DMS53 treated with DMSO at 0.1 percent for 48 hours (cell line): Measurements from ENCODE around the gene GOSR1.
"Not testable (repeated sequence)": the region's sequence is repeated elsewhere in the genome, so short reads cannot be mapped to it uniquely, and the experiment has no call there.

Experiments used
- DNase-seq: peaks from one replicate; lab custom pipeline; 2025; ENCODE audit not compliant: unreplicated experiment; lab: John Stamatoyannopoulos, UW

Gene GOSR1

DNA sequence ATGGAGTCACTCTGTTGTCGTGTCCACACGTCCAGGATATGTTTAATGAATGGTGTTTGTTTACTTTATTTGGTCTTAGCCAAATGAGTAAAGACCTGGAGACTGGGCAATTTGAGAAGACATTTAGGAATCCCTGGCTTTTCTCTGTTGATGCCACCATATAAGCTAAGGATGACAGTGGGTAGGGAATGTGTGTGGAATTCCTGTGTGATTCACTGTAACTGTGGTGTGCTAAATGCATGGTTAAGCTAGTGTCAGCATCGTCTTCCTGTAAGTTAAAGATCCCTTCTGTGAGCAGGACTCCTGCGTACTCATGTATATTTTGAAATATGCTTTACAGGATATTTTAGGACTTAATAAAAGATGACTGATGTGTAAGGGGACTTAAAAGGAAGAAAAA lies 26.4 kb downstream of the GOSR1 start:
- DNase-seq, result no peak

DNA sequence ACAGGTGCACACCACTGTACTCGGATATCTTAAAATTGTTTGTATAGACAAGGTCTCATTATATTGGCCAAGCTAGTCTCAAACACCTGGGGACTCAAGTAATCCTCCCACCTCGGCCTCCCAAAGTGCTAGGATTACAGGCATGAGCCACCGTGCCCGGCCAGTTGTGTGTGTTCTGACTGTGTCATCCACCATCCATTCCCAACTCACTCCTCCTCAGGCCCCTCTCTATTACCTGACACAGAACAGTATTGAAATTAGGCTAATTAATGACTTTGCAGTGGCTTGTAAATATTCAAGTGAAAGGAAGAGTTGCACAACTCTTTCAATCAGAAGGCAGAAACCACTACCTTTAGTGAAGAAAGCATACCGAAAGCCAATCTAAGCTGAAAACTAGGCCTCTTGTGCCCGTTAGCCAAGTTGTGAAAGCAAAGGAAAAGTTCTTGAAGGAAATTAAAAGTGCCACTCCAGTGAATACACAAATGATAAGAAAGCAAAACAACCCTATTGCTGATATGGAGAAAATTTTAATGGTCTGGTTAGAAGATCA lies 28.7 kb downstream of the GOSR1 start:
- no peak for DNase-seq

DNA sequence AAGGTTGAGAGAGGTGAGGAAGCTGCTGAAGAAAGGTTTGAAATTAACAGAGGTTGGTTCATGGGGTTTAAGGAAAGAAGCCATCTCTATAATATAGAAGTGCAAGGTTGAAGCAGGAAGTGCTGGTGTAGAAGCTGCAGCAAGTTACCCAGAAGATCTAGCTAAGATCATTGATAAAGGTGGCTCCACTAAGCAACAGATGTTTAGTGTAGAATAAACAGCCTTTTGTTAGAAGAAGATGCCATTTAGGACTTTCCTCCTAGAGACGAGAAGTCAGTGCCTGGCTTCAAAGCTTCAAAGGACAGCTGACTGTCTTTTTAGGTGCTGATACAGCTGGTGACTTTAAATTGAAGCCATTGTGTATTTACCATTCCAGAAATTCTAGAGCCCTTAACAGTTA lies 29.3 kb downstream of the GOSR1 start:
- DNase-seq, result no peak

DNA sequence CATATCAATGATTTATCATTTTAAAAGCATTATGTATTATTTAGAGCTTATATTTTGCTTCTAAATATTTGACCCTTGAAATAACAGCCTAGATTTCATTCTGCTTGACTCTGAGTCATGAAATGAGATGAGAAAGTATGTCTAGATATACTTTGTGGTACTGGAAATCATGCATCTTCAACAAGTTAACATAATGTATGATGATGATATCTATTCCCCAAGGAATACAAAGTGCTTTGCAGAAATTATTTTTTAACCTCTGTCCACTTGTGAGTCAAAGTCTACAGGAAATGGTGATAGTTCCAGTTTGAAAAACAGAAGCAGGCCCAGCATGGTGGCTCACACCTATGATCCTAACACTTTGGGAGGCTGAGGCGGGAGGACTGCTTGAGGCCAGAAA lies 36.1 kb downstream of the GOSR1 start:
- no peak for DNase-seq

DNA sequence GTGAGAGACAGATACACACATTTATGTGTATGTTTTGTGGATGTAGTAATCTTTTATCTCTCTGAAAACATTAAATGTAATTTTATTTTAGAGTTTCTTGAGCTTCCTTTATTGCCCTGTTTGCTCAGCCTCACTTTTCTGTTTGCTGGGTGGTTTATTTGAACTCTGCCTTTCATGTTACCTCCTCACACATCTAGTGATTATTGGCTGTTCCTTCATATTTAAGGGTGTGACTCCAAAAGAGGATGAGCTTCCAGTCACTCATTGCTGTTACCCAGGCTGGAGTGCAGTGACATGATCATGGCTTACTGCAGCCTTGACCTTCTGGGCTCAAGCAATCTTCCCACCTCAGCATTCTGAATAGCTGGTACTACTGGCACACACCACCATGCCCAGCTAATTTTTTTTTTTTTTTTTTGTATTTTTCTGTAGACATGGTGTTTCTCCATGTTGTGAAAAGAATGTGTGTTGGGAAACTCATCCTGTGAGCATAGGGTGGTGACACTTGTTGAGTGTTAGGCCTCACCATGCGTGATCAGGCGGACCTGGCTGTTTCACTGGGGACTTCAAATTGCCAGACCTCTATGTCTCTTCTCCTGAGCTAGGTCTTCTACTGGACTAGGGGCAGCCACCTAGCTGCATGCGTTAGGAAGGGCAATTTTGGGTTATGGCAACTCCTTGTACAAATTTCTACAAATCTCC lies 37.8 kb downstream of the GOSR1 start:
- DNase-seq, result no peak

DNA sequence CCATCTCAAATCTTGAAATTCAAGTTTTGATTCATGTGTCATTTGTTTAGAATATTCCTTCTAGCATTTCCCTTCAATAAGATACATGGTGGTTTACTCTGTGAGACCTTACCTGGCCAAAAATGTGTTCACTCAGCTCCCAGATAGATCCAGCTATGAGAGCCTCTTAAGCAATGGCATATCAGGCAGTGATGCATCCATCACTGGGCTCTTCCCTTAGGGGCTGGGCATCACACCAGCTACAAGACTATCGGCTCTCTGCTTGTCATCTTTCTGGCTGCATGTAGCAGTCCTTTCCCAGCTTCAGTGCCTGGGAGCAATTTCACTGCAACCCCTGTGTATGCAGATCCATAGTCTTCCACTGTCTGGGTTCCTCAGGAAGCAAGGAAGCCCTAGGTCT lies 40.6 kb downstream of the GOSR1 start:
- no peak for DNase-seq

DNA sequence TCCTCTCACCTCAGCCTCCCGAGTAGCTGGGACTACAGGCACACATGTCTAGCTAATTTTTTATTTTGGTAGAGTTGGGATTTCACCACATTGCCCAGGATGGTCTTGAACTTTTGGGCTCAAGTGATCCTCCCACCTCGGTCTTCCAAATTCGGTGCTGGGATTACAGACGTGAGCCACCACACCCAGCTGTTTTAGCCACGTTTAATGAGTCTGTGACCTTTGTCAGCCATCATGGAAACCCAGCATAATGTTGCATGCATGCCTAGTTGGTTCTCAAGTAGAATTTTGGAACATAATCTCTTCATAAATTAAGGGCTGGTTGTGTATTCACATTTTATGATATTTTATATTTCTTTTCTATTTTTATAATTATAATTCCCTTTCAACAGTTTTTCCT lies 42.0 kb downstream of the GOSR1 start:
- DNase-seq, result no peak

DNA sequence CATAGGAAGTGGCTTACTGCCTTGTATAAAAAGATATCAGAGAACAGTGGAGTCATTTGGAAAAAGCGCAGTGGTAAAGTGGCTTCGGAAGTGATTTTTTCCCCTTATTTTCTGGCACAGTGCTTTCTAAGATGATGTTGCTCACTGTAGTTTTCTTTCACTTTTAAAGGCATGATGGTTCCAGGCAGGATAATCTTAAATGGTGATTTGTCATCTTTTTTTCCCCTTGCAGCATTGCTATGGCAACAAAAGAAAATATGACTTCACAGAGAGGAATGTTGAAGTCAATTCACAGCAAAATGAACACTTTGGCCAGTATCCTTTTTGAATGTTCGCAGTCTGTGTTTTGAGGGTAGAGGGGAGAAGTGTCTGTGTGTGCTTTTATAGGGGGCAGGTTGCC lies 42.5 kb downstream of the GOSR1 start:
- no peak for DNase-seq

DNA sequence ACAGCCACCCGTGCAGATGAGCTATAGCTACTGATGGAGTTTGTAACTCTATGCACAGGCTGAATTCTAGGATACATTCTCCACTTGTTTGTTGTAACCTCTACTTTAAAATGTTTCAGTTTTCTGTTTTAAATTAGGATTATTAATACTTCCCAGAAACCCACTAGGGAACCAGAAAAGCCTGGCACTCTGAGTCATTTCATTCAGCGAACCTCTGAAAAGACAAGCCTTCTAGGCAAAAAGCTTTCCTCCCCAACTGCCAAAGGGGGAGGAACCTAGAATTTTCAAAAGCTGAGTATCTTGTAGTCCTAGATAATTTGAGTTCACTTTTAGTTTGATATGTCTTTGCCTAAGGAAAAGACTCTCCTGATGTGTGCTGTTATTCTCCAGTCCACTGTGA lies 43.2 kb downstream of the GOSR1 start:
- DNase-seq, result no peak

DNA sequence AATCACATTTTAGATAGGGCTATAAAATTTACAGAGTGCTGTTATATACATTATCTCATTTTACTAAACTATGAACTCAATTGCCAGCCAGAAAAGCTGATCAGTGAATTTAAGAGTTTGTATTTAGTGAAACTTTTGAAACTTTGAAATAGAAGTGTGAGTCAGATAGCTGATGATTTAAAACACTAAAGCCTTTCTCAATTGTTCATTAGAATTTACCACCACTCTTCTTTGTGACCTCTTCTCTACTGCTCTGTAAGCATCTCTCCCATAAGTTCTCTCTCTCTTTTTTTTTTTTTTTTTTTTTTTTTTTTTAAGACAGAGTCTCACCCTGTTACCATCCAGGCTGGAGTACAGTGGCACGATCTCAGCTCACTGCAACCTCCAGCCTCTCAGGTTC lies 43.7 kb downstream of the GOSR1 start:
- DNase-seq, result no peak

DNA sequence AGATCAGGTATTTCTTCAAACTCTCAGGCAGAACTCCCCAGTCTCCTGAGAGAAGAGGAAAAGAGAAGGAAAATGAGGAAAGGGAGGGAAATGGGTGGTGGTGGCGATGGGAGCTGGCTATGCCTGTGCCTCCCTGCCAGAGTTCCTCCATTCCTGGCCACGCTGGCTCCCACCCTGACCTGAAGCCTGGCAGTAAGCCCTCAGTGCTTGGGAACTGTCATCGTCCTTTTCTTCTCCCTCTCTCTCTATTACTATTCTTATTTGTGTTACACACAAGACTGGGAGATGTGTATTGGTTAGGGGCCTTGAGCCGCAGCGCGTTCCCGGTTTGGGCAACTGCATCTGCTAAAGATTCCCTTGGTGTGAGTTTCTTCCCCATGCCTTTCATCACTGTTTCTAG lies 44.6 kb downstream of the GOSR1 start:
- DNase-seq, result no peak

DNA sequence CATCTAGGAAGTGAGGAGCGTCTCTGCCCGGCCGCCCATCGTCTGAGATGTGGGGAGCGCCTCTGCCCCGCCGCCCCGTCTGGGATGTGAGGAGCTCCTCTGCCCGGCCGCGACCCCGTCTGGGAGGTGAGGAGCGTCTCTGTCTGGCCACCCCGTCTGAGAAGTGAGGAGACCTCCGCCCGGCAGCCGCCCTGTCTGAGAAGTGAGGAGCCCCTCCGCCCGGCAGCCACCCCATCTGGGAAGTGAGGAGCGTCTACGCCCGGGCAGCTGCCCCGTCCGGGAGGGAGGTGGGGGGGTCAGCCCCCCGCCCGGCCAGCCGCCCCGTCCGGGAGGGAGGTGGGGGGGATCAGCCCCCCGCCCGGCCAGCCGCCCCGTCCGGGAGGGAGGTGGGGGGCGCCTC lies 46.0 kb downstream of the GOSR1 start:
- not testable (repeated sequence) for DNase-seq

DNA sequence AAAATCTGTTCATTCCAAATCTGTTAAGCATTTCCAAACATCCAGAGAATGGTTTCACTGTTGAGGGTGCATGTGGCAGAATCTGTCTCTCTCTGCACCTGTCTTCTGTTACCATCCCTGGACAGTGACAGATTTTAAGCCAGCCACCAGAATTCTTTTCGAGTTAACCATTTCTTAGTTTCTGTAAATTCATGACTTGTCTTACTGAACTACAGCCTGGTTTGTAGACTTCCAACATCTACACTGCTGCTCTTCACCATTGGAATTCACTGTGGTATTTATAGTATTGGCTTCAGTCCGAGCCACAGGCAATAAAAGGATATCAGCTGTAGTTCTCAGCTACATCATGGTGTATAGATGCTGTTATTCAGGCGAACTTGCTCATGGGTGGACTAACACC lies 47.6 kb downstream of the GOSR1 start:
- no peak for DNase-seq

DNA sequence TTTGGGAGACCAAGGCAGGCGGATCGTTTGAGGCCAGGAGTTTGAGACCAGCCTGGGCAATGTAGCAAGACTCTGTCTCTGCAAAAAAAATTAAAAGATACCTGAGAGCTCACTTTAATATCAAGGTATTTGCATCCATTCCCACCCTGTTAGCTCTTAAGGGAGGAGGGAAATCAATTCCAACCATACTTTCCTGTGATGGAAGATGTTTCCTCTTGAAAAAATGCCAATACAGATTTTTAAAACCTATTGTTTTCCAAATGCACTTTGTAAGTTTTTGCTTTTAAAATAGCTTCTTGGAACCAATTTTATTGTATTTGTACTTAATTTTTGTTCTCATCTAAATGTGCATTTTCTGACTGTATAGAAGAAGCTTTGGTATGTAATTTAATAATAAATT lies 49.2 kb downstream of the GOSR1 start:
- no peak for DNase-seq

DNA sequence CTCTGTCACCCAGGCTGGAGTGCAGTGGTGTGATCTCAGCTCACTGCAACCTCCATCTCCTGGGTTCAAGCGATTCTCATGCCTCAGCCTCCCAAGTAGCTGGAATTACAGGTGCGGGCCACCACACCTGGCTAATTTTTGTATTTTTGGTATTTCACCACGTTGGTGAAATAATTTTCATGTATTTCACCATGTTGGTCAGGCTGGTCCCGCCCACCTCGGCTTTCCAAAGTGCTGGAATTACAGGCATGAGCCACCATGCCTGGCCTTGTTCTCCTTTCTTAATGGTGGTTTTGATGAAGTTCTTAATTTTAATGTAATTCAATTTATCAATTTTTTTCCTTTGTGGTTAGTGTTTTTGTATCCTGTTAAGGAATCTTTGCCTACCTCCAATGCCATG lies 51.5 kb downstream of the GOSR1 start:
- DNase-seq, result not testable (repeated sequence)

DNA sequence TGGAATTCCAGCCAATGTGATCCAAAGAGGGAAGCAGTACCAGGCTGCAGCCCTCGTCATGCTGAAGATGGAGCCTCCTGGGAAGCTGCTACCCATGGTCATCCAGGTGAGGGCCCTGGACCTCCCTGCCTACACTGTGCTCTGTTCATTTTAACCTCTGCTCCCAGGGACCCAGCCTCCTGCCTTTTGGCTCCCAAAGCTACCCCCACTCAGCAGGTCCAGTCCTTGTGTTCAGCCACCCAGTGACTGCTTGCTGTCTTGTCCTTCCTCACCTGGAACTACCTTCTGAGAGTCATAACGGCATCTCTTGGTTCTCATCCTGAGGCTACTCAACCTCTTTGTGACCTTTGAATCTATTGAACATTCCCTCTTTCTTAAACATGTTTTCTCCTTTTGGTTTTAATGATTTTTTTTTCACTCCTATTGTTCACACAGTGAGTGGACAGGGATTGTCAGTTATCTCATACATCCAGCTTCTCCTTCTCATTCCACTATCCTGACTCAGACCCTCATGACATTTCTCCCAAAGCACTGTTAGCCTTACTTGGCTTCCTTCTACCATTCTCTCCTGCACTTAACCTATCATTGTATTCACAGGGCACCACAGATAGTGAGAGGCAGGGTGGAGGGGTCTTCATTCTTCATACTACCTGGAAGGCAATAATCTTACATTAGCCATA lies 53.3 kb downstream of the GOSR1 start:
- DNase-seq, result no peak

DNA sequence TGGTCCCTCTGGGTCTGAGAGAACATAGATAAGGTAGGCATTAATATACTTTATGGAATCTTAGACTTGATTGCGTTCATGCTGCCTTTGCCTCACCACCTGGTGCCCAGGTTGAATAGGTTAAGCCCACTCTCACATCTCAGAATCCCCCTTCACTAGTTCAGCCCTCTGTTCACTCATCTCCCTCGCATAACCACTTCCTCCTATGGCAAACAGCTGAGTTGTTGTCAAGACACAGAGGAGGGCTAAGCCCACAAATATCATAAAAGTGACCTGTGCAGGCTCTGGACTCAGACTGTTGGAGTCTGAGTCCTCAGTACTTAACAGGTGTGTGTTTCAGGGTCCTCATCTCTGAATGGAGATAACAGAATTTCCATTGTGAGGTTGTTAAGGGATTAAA lies 55.7 kb downstream of the GOSR1 start:
- DNase-seq, result no peak

DNA sequence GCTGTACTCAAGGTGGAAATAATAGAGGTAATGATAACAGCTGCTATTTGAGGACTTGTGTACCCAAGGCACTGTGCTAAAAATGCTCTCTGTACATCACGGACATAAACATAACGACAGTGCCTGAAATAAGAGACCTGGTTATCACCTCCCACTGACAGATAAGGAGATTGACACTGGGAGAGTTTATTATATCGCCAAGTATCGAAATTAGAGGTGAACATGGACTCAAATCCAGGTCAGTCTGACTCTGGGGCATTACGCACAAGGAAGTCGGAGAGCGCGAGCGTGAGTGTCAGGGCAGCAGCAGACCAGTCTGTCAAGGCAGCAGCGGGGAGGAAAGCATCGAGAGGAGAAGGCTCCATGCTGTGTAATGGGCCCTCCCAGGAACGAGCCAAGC lies 57.1 kb downstream of the GOSR1 start:
- no peak for DNase-seq

DNA sequence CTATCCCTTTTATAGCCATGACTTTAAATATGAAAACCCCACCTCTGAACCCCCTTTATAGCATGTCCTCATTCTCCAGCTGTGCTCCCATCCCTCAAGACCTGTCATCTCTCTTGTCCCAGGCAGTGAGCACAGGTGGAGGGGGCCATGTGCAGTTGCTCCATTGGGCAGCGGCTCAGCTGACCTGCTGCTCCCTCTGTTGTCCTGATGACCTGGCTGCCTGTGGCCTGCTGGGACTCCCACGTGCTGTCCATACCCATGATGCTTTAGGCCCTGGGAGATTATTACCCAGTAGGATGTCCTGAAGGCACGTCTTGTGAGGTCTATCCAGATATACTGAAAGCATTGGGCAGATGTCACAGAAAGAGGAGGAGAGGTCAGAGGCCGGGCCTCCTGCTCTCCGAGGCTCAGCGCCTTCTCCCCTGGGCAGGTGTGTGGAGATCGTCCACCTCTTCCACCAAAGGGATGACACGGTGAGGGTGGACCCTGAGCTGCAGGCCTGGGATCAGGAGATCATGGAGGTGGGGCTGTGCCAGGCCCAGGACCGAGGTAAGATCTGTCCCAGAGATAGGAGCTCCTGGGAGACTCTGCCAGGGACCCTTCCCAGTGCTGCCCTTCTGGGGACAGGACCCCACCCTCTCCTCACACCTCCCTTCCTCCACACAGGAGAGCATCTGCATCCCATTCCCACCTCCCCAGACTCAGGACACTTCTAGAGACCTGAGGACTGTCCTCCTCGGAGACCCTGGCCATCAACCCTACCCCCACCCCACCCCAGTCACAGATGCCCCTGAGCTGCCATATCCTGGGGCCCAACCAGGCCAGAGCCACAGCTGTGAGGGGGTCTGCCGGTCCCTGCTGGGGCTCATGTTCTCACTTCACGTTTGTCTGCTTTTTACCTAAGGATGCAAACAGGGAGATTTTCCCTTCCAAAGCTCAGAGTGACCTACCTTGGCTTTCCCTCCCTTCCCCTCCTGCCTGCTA lies 58.0 kb downstream of the GOSR1 start:
- no peak for DNase-seq

DNA sequence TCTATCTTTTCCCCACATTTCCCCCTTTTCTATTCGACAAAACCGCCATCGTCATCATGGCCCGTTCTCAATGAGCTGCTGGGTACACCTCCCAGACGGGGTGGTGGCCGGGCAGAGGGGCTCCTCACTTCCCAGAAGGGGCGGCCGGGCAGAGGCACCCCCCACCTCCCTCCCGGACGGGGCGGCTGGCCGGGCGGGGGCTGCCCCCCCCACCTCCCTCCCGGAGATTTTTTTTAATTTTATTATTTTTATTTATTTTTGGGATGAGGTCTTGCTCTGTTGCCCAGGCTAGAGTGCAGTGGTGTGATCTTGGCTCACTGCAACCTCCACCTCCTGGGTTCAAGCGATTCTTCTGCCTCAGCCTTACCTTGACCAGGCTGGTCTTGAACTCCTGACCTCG lies 59.6 kb downstream of the GOSR1 start:
- not testable (repeated sequence) for DNase-seq

DNA sequence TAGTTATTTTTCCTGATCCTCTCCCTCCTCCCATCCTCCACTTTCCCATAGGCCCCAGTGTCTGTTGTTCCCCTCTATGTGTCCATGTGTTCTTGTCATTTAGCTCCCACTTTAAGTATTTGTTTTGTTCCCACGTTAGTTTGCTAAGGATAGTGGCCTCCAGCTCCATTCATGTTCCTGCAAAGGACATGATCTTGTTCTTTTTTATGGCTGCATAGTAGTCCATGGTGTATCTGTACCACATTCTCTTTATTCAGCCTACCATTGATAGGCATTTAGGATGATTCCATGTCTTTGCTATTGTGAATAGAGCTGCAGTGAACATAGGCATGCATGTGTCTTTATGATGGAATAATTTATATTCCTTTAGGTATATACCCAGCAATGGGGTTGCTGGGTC lies 60.5 kb downstream of the GOSR1 start:
- not testable (repeated sequence) for DNase-seq

DNA sequence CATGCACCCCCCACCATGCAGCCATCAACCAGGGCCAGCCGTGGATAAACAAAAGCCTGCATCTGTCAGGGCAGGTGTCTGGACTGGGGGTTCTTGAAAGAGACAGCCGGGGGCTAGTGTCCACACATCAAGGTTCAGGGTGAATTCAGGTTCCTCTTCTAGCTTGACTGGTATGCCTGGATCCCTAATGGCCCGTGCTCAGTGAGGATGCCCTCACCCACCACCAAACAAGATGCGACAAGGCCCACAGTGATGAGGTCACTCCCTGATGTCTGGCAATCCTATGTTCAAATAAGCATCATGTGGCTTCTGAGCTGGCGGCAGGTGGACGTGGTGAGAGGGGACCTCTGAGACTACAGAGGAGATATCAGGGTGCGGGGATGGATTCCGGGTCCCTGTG lies 64.6 kb downstream of the GOSR1 start:
- DNase-seq, result no peak
